Activated CD8-positive, alpha-beta T cell treated with anti-CD3 and anti-CD28 coated beads, Interleukin-2, amount 10 ng/mL, durations not matched to agents 7 days and 5 days (primary cell): Measurements from ENCODE around the gene MME. TPM values are rescaled to one million over a fixed set of nuclear protein-coding genes. Genes with fewer than 3 reads are reported as not detected.

Experiments used
- ATAC-seq: fragments of 150-1000 bp; cut with Tn5 transposase; one replicate; pipeline ENCODE4 v1.10.0; 2021; ENCODE audit warnings: moderate library complexity
- CTCF ChIA-PET: fragments of 350-600 bp; sonication (Branson Sonifier 250); formaldehyde crosslinking; loops from one replicate; lab custom pipeline; 2021; ENCODE audit warnings: antibody characterized with exemption; lab: Charles Lee
- POLR2A ChIA-PET: fragments of 350-600 bp; sonication (Branson Sonifier 250); formaldehyde crosslinking; loops from one replicate; lab custom pipeline; 2021; ENCODE audit warnings: antibody characterized with exemption; lab: Charles Lee
- DNase-seq: peaks from one replicate; pipeline ENCODE4 v3.0.0-alpha.2; 2020
- H3K27ac Mint-ChIP-seq: one replicate; pipeline ENCODE4 v1.8.0; 2021; ENCODE audit warnings: mild to moderate bottlenecking, mixed read lengths
- H3K27me3 Mint-ChIP-seq: one replicate; pipeline ENCODE4 v1.8.0; 2021; ENCODE audit warnings: low read depth, mixed read lengths
- H3K36me3 Mint-ChIP-seq: one replicate; pipeline ENCODE4 v1.8.0; 2021; ENCODE audit warnings: low read depth, mixed read lengths
- H3K4me1 Mint-ChIP-seq: one replicate; pipeline ENCODE4 v1.8.0; 2021; ENCODE audit warnings: low read depth, mixed read lengths
- H3K4me3 Mint-ChIP-seq: one replicate; pipeline ENCODE4 v1.8.0; 2021; ENCODE audit warnings: mild to moderate bottlenecking, mixed read lengths
- H3K9me3 Mint-ChIP-seq: one replicate; pipeline ENCODE4 v1.8.0; 2022; ENCODE audit warnings: mixed read lengths; ENCODE audit not compliant: insufficient read depth
- total RNA-seq, 2 experiments: library from RNA; stranded (reverse); gene quantifications; one replicate each; pipeline ENCODE4 v1.2.3, GENCODE V29; 2021

The MME gene
- total RNA-seq, 2 experiments from 2014 or later: not detected

DNA sequence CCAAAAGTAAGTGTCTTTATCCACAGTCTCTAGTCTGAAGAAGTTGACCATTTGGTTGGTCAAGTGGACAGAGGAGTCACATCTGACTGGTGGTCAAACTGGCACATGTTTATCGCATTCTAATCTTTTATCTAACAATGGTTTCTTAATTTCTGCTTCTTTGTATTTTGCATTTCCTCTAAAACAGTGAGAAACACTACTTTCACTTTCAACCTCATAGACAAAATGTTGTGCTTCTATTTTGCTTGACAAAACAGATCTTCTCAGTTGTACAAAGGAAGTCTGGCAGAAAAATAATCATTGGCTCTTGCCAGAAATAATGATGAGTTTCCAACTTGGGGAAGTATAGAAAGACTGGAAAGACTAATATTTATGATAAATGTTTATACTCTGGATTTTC, 103.9 kb downstream of the MME start:
- POLR2A ChIA-PET: no interaction called here
- CTCF ChIA-PET: no interaction called here
- Mint-ChIP-seq H3K27ac (peak overlapping the region; percentile 6), H3K4me3 (no peak overlapping the region), H3K27me3 (peaks cover 4% of the 10 kb centered on the region), H3K9me3 (no peaks in the 10 kb centered on the region), H3K36me3 (no peaks in the 10 kb centered on the region), H3K4me1 (peaks cover 9% of the 10 kb centered on the region)
- DNase-seq (no peak), ATAC-seq (no peak)

- Mint-ChIP-seq H3K36me3 (no peaks in the 10 kb centered on the region), H3K9me3 (no peaks in the 10 kb centered on the region), H3K4me3 (no peak overlapping the region), H3K4me1 (peaks cover 9% of the 10 kb centered on the region), H3K27ac (no peak overlapping the region), H3K27me3 (no peaks in the 10 kb centered on the region)
- ChIA-PET POLR2A (no interaction called here), CTCF (no interaction called here)
- no peak for DNase-seq
- no peak for ATAC-seq
Observed at GRCh38 chr3:155185631-155186071, 105.5 kb downstream of the MME start.

DNA sequence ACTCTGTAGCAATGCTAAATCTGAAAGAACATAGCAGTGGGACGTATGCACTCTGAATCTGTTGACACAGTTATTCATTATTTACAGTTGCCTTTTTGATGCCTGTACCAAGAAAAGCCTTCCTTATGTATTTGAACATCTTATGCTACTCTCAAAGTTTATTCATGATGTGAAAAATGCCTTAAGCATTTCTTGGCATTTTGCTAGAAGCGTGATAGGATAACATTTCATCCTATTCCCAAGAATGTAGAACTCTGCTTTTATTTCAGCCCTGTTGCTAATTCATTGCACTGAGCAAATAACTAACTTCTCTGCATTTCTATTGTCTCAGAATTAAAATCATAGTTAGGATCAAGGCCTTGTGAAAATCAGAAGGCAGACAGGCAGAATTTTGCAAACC, 107.9 kb downstream of the MME start:
- no peaks in the 10 kb centered on the region for H3K36me3 Mint-ChIP-seq
- H3K9me3 Mint-ChIP-seq: no peaks in the 10 kb centered on the region
- no peak overlapping the region for H3K4me3 Mint-ChIP-seq
- DNase-seq (no peak), ATAC-seq (no peak)
- H3K27ac Mint-ChIP-seq: no peak overlapping the region
- ChIA-PET POLR2A (no interaction called here), CTCF (no interaction called here)
- H3K27me3 Mint-ChIP-seq: no peaks in the 10 kb centered on the region
- peaks cover 9% of the 10 kb centered on the region for H3K4me1 Mint-ChIP-seq

DNA sequence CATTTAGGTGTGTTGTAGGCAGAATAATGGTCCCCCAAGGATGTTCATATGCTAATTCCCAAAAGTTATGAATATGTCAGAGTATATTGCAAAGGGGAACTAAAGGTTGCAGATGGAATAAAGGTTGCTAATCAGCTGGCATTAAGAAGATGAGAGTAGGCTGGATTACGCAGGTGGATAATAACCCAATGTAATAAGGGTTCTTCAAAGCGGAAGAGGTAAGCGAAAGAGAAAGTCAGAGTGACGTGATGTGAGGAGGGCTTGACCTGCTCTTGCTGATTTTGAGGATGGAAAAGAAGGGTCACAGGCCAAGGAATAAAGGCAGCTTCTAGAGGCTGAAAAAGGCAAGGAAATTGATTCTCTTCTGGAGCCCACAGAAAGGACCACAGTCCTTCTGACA, 109.4 kb downstream of the MME start:
- no peak for ATAC-seq
- CTCF ChIA-PET: no interaction called here
- no peaks in the 10 kb centered on the region for H3K27me3 Mint-ChIP-seq
- H3K36me3 Mint-ChIP-seq: no peaks in the 10 kb centered on the region
- H3K27ac Mint-ChIP-seq: no peak overlapping the region
- peaks cover under 1% of the 10 kb centered on the region for H3K4me1 Mint-ChIP-seq
- no peak overlapping the region for H3K4me3 Mint-ChIP-seq
- DNase-seq: no peak
- POLR2A ChIA-PET: no interaction called here
- H3K9me3 Mint-ChIP-seq: no peaks in the 10 kb centered on the region

GRCh38 chr3:155190691-155191090, 110.6 kb downstream of the MME start:
- ChIA-PET CTCF (no interaction called here), POLR2A (no interaction called here)
- Mint-ChIP-seq H3K4me3 (no peak overlapping the region), H3K27me3 (no peaks in the 10 kb centered on the region), H3K9me3 (no peaks in the 10 kb centered on the region), H3K27ac (no peak overlapping the region), H3K36me3 (no peaks in the 10 kb centered on the region), H3K4me1 (no peaks in the 10 kb centered on the region)
- ATAC-seq (no peak), DNase-seq (no peak)

GRCh38 chr3:155192957-155193746, 113.0 kb downstream of the MME start:
- Mint-ChIP-seq H3K36me3 (no peaks in the 10 kb centered on the region), H3K27ac (no peak overlapping the region), H3K4me1 (no peaks in the 10 kb centered on the region), H3K9me3 (no peaks in the 10 kb centered on the region), H3K4me3 (no peak overlapping the region), H3K27me3 (no peaks in the 10 kb centered on the region)
- ChIA-PET CTCF (no interaction called here), POLR2A (no interaction called here)
- DNase-seq: no peak
- no peak for ATAC-seq

GRCh38 chr3:155193868-155194267, 113.7 kb downstream of the MME start:
- no peak overlapping the region for H3K27ac Mint-ChIP-seq

GRCh38 chr3:155194973-155195957, 115.1 kb downstream of the MME start:
- no peak overlapping the region for H3K27ac Mint-ChIP-seq
- POLR2A ChIA-PET: no interaction called here
- no peaks in the 10 kb centered on the region for H3K36me3 Mint-ChIP-seq
- no peaks in the 10 kb centered on the region for H3K27me3 Mint-ChIP-seq
- H3K4me3 Mint-ChIP-seq: no peak overlapping the region
- no peak for ATAC-seq
- CTCF ChIA-PET: no interaction called here
- DNase-seq: no peak
- H3K4me1 Mint-ChIP-seq: no peaks in the 10 kb centered on the region
- no peaks in the 10 kb centered on the region for H3K9me3 Mint-ChIP-seq

More at GRCh38 chr3:155193868-155194267, 113.7 kb downstream of the MME start:
- no peak for DNase-seq
- no peaks in the 10 kb centered on the region for H3K4me1 Mint-ChIP-seq
- no peaks in the 10 kb centered on the region for H3K9me3 Mint-ChIP-seq
- no peaks in the 10 kb centered on the region for H3K27me3 Mint-ChIP-seq
- H3K36me3 Mint-ChIP-seq: no peaks in the 10 kb centered on the region
- no peak overlapping the region for H3K4me3 Mint-ChIP-seq
- ChIA-PET POLR2A (no interaction called here), CTCF (no interaction called here)
- no peak for ATAC-seq

GRCh38 chr3:155196131-155197021, 116.3 kb downstream of the MME start:
- ChIA-PET CTCF (no interaction called here), POLR2A (no interaction called here)
- H3K27me3 Mint-ChIP-seq: no peaks in the 10 kb centered on the region
- H3K36me3 Mint-ChIP-seq: no peaks in the 10 kb centered on the region
- DNase-seq (no peak), ATAC-seq (no peak)
- no peak overlapping the region for H3K4me3 Mint-ChIP-seq
- no peak overlapping the region for H3K27ac Mint-ChIP-seq
- no peaks in the 10 kb centered on the region for H3K9me3 Mint-ChIP-seq
- H3K4me1 Mint-ChIP-seq: no peaks in the 10 kb centered on the region

- Mint-ChIP-seq H3K9me3 (no peaks in the 10 kb centered on the region), H3K27ac (no peak overlapping the region), H3K4me3 (no peak overlapping the region), H3K36me3 (no peaks in the 10 kb centered on the region), H3K4me1 (no peaks in the 10 kb centered on the region), H3K27me3 (no peaks in the 10 kb centered on the region)
- ATAC-seq: no peak
- DNase-seq: no peak
- ChIA-PET CTCF (no interaction called here), POLR2A (no interaction called here)
Observed at GRCh38 chr3:155197786-155198185, 117.7 kb downstream of the MME start.

DNA sequence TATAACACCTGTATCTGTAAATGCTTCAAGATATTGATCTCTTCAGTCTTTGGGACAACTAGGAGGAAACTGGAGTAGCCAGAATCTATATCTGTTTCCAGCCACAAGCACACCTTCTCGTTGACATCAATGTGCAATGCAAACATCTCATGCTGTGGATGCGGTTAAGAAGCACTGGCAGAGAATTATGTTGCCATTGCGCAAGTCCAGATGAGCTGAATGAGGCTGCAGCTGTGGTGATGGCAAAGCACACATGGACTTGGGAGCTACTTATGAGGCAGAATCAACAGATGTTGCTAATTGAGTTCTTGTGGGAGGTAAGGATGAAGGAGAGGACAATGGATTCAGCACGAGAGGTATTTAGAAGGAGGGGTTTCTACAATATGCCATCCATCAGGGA, 122.5 kb downstream of the MME start:
- no peak overlapping the region for H3K4me3 Mint-ChIP-seq
- ChIA-PET CTCF (no interaction called here), POLR2A (no interaction called here)
- no peaks in the 10 kb centered on the region for H3K9me3 Mint-ChIP-seq
- no peaks in the 10 kb centered on the region for H3K27me3 Mint-ChIP-seq
- DNase-seq (no peak), ATAC-seq (no peak)
- no peaks in the 10 kb centered on the region for H3K36me3 Mint-ChIP-seq
- no peaks in the 10 kb centered on the region for H3K4me1 Mint-ChIP-seq
- no peak overlapping the region for H3K27ac Mint-ChIP-seq
